Subcutaneous abdominal adipose tissue (tissue), 5 donors: Measurements from ENCODE around the gene FBXL4.
"Not testable (repeated sequence)": the region's sequence is repeated elsewhere in the genome, so short reads cannot be mapped to it uniquely, and the experiment has no call there.

Experiments used
- H3K27ac ChIP-seq: one replicate; pipeline ENCODE4 v1.7.0; 2013; ENCODE audit warnings: low read depth, mild to moderate bottlenecking, inconsistent platforms, low read length, moderate library complexity
- H3K27me3 ChIP-seq, 5 donors: one replicate each; pipeline ENCODE4 v1.7.0; 2013; ENCODE audit warnings: low read length in 5 of 5, inconsistent platforms in 1 of 5; ENCODE audit not compliant: control insufficient read depth in 5 of 5, insufficient read depth in 4 of 5
- H3K36me3 ChIP-seq, 5 donors: one replicate each; pipeline ENCODE4 v1.7.0; 2013; ENCODE audit warnings: low read length in 5 of 5; ENCODE audit not compliant: control insufficient read depth in 5 of 5, insufficient read depth in 5 of 5
- H3K4me1 ChIP-seq, 5 donors: one replicate each; pipeline ENCODE4 v1.7.0; 2013; ENCODE audit warnings: low read length in 5 of 5, mild to moderate bottlenecking in 3 of 5, moderate library complexity in 1 of 5; ENCODE audit not compliant: control insufficient read depth in 5 of 5, insufficient read depth in 5 of 5
- H3K4me3 ChIP-seq, 5 donors: one replicate each; pipeline ENCODE4 v1.7.0; 2013; ENCODE audit warnings: low read length in 5 of 5, low read depth in 1 of 5
- H3K9ac ChIP-seq, 5 donors: one replicate each; pipeline ENCODE4 v1.7.0; 2013; ENCODE audit warnings: low read length in 5 of 5, mild to moderate bottlenecking in 4 of 5, moderate library complexity in 3 of 5
- H3K9me3 ChIP-seq, 5 donors: one replicate each; pipeline ENCODE4 v1.7.0; 2013; ENCODE audit warnings: low read length in 5 of 5; ENCODE audit not compliant: control insufficient read depth in 5 of 5
- donor health status: healthy.
- donor health status: healthy.
- donor health status: healthy.
- donor health status: healthy.
- donor health status: healthy.

FBXL4 gene

DNA sequence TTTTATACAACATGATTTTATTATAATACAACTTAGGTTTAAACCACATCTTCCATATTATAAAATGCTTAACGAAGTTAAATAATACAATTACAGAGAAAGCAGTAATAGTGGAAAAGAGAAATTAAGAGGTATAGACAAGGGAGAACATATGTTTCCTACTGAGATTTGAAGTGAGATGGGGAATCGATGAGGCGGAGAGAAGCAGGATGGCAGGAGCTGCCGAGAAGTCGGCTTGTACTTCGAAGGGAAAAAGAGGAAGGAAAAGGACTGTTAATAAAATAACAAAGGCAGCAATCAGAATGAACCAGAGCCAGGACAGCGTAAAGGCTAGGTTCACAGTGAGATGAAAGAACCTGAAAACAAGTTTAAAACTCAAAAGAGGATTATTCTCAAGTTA, 15.4 kb downstream of the FBXL4 start:
- Histone ChIP-seq H3K4me1 (peaks cover 0 to 5% (median 0%) of the 10 kb centered on the region in 5 donors), H3K36me3 (no peaks in the 10 kb centered on the region), H3K9me3 (no peaks in the 10 kb centered on the region), H3K9ac (no peak overlapping the region), H3K27ac (no peak overlapping the region), H3K27me3 (no peaks in the 10 kb centered on the region), H3K4me3 (no peak overlapping the region)

DNA sequence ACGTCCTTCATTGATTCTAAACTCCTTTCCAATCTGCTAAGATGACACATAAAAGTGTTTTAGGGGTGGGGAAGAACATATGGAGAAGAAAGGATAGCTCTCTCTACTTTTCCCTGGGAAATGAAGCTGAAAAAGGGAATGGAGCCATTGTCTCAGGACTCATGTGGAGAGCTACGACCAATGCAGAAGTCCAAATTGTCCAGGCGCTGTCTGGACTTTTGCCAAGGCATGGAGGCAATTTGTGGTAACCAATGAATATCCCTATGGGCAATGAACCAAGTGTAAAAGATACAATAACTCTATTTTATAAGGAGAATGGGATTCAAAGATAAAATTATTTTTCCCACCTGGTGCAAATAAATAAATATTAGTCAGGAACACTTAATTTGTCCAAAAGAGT, 16.1 kb downstream of the FBXL4 start:
- Histone ChIP-seq H3K4me1 (peaks cover 0 to 5% (median 0%) of the 10 kb centered on the region in 5 donors), H3K9me3 (no peaks in the 10 kb centered on the region), H3K36me3 (peaks cover 1 to 4% (median 2%) of the 10 kb centered on the region in 5 donors), H3K4me3 (no peak overlapping the region), H3K27ac (no peak overlapping the region), H3K9ac (no peak overlapping the region), H3K27me3 (no peaks in the 10 kb centered on the region)

DNA sequence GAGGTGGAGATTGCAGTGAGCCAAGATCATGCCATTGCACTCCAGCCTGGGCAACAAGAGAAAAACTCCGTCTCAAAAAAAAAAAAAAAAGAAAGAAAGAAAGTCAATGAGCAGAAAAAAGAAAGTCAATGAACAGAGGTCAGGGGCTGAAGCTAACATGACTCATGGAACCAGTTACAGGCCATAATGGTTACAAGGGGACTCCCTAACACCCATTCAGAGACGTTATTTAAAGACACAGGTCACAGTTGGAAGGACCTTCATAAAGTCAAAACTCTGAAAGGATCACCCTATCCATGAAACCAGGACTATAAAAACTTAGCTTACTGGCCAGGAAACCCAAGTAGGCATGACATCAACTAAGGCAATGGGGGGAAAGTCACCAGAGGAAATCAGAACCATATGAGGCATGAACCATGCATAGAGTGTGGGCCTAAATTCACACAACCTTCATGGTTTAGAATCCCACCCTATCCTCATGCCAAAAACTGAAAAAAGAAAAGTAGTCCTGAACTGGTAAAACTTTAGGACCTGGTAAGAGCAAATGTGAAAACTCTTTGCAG, 18.2 kb downstream of the FBXL4 start:
- Histone ChIP-seq H3K27me3 (no peaks in the 10 kb centered on the region), H3K4me1 (peaks cover 0 to 5% (median 0%) of the 10 kb centered on the region in 5 donors), H3K4me3 (no peak overlapping the region), H3K9me3 (no peaks in the 10 kb centered on the region), H3K36me3 (peaks cover 6 to 17% (median 8%) of the 10 kb centered on the region in 5 donors), H3K27ac (no peak overlapping the region), H3K9ac (no peak overlapping the region)

DNA sequence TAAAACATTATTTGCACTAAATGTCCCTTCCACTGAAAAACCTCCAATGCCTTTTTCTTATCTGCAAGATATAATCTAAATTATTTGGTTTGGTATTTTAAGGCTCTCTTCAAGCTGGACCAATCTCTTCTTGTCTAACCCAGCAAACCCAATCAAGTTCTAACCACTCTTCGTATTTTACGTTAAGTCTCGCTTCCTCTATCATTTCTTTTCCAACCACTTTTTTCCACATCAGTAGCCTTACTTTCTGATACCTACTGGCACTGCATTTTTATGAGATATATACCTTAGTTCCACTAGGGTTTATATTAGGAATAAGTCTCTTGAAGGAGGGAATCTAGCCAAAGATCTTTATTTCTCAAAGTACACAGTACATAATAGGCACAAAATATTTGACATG, 19.1 kb downstream of the FBXL4 start:
- H3K9ac ChIP-seq: no peak overlapping the region

GRCh38 chr6:98927534-98927933, 20.2 kb downstream of the FBXL4 start:
- no peak overlapping the region for H3K4me3 ChIP-seq
- no peaks in the 10 kb centered on the region for H3K27me3 ChIP-seq

More for the DNA sequence above, 19.1 kb downstream of the FBXL4 start:
- Histone ChIP-seq H3K9me3 (no peaks in the 10 kb centered on the region), H3K4me3 (no peak overlapping the region), H3K27me3 (no peaks in the 10 kb centered on the region), H3K27ac (no peak overlapping the region), H3K4me1 (peaks cover 0 to 5% (median 0%) of the 10 kb centered on the region in 5 donors), H3K36me3 (peaks cover 6 to 17% (median 8%) of the 10 kb centered on the region in 5 donors)

DNA sequence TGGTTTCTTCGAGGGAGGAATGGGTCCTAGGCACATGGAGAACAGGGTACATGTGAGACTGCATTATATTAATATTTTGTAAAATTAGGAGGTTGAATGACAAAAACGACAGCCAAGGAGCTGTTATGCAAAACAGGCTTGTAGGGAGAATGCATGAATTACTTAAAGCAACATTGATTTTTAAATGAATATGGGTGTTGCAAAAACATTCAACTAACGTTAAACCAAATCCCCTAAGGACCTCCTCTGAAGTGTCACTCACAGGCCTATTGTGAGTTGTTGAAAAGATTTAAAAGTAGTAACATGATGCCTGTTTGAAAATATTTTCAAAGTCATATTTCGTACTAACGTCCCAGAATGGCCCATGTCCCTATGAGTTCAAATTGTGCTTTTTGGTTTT, 21.9 kb downstream of the FBXL4 start:
- H3K36me3 ChIP-seq: peaks cover 6 to 17% (median 8%) of the 10 kb centered on the region in 5 donors
- peaks cover 0 to 9% (median 6%) of the 10 kb centered on the region in 5 donors for H3K4me1 ChIP-seq
- H3K9ac ChIP-seq: no peak overlapping the region
- H3K27me3 ChIP-seq: no peaks in the 10 kb centered on the region
- no peak overlapping the region for H3K27ac ChIP-seq
- no peak overlapping the region for H3K4me3 ChIP-seq
- no peaks in the 10 kb centered on the region for H3K9me3 ChIP-seq

More at GRCh38 chr6:98927534-98927933, 20.2 kb downstream of the FBXL4 start:
- Histone ChIP-seq H3K27ac (no peak overlapping the region), H3K36me3 (peaks cover 6 to 17% (median 8%) of the 10 kb centered on the region in 5 donors), H3K9me3 (no peaks in the 10 kb centered on the region), H3K4me1 (peaks cover 0 to 2% (median 2%) of the 10 kb centered on the region in 5 donors), H3K9ac (no peak overlapping the region)

DNA sequence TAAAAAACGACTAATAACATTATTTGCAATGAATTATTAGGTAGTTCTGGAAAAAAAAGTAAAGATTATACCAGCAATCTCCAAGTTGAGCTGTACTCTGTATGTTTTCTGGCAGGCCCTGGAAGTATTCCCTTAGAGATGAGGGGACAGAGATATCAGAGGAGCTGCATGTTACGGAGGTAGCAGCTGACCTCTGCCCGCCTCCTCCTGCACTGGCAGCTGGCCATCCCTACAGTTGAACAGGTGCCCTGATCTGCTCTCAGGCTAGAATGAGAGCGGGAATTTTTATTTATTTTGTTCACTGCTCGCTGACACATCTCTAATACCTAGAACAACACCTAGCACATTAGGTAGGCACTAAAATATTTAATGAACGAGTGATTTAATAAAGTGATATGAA, 23.1 kb downstream of the FBXL4 start:
- peaks cover 6 to 17% (median 8%) of the 10 kb centered on the region in 5 donors for H3K36me3 ChIP-seq
- no peaks in the 10 kb centered on the region for H3K27me3 ChIP-seq
- H3K9ac ChIP-seq: no peak overlapping the region
- no peaks in the 10 kb centered on the region for H3K9me3 ChIP-seq
- no peak overlapping the region for H3K27ac ChIP-seq
- peaks cover 0 to 9% (median 6%) of the 10 kb centered on the region in 5 donors for H3K4me1 ChIP-seq
- H3K4me3 ChIP-seq: no peak overlapping the region

DNA sequence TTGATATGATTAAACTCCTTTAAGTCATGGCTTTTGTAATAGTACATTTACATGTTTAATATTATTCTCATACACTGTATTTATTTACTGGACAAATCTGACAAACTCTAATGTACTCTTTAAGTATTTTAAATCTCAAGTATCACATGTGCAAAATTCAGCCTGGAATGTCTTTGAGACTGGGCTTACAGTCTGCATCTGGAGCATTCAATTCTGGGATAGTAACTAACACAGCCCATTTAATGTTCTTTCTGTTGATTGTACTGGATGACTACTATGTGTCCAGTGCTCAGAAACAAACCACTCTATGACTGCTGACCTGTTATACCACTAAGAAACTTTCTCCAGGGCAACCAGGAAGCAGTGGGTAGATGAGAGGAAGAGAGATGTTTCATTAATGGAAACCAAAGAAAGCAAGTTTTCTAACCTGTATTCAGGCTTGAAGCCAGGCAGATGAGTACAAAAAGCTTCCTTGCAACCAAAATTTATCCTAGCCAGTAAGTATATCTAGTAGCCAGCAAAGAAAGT, 26.8 kb downstream of the FBXL4 start:
- Histone ChIP-seq H3K36me3 (peaks cover 0 to 10% (median 0%) of the 10 kb centered on the region in 5 donors), H3K4me1 (peaks cover 0 to 9% (median 6%) of the 10 kb centered on the region in 5 donors), H3K9ac (no peak overlapping the region), H3K9me3 (no peaks in the 10 kb centered on the region), H3K27ac (no peak overlapping the region), H3K4me3 (no peak overlapping the region), H3K27me3 (no peaks in the 10 kb centered on the region)

GRCh38 chr6:98910946-98911345, 36.8 kb downstream of the FBXL4 start:
- H3K9ac ChIP-seq, H3K9me3 ChIP-seq, H3K27me3 ChIP-seq, H3K4me3 ChIP-seq, H3K27ac ChIP-seq, H3K4me1 ChIP-seq, H3K36me3 ChIP-seq: not testable (repeated sequence)

GRCh38 chr6:98909236-98909635, 38.5 kb downstream of the FBXL4 start:
- Histone ChIP-seq H3K27ac (no peak overlapping the region), H3K36me3 (peaks cover 6 to 7% (median 6%) of the 10 kb centered on the region in 5 donors), H3K9me3 (no peaks in the 10 kb centered on the region), H3K4me1 (peaks cover 0 to 5% (median 0%) of the 10 kb centered on the region in 5 donors), H3K9ac (no peak overlapping the region), H3K27me3 (no peaks in the 10 kb centered on the region), H3K4me3 (no peak overlapping the region)
